DND-41 (cell line): Measurements from ENCODE around the gene MRPL34.

Experiments used
- ATAC-seq: fragments of 200-7000 bp; cut with Tn5 transposase; 3 replicates; pipeline ENCODE4 v1.9.1; 2021; ENCODE audit warnings: low read depth; ENCODE audit not compliant: insufficient read depth
- DNase-seq: peaks from one replicate; pipeline ENCODE4 v3.0.0-alpha.2; 2020
- H2AFZ ChIP-seq: 2 replicates; pipeline ENCODE4 v1.6.0; 2012; ENCODE audit warnings: low read depth, low read length
- H3K27ac ChIP-seq: 2 replicates; pipeline ENCODE4 v1.5.1; 2012; ENCODE audit warnings: low read length, inconsistent platforms
- H3K27me3 ChIP-seq: fragments of 200-600 bp; sonication (generic); 2 replicates; pipeline ENCODE4 v1.6.0; 2012; ENCODE audit warnings: low read length, mild to moderate bottlenecking, inconsistent platforms; ENCODE audit not compliant: insufficient read depth, poor library complexity
- H3K36me3 ChIP-seq: 2 replicates; pipeline ENCODE4 v1.5.1; 2012; ENCODE audit warnings: low read length, inconsistent platforms; ENCODE audit not compliant: insufficient read depth
- H3K4me1 ChIP-seq: 2 replicates; pipeline ENCODE4 v1.5.1; 2012; ENCODE audit warnings: mild to moderate bottlenecking, low read length; ENCODE audit not compliant: insufficient read depth
- H3K4me2 ChIP-seq: 2 replicates; pipeline ENCODE4 v1.6.0; 2012; ENCODE audit warnings: mild to moderate bottlenecking, moderate library complexity, low read length, inconsistent platforms; ENCODE audit not compliant: insufficient read depth
- H3K4me3 ChIP-seq, 2 experiments: fragments of 200-600 bp in 1 of 2; shearing (Covaris generic) in 1 of 2; 2 replicates each; pipeline ENCODE4 v1.5.1; 2012 to 2016; ENCODE audit warnings: inconsistent platforms in 2 of 2, low read length in 2 of 2, mild to moderate bottlenecking in 2 of 2, low read depth in 1 of 2, moderate library complexity in 1 of 2
- H3K79me2 ChIP-seq: 2 replicates; pipeline ENCODE4 v1.6.0; 2012; ENCODE audit warnings: low read length, inconsistent platforms; ENCODE audit not compliant: insufficient read depth
- H3K9ac ChIP-seq: 2 replicates; pipeline ENCODE4 v1.6.0; 2012; ENCODE audit warnings: low read depth, mild to moderate bottlenecking, inconsistent platforms, low read length, moderate library complexity
- H3K9me3 ChIP-seq: 2 replicates; pipeline ENCODE4 v1.5.1; 2012; ENCODE audit warnings: low read length, moderate library complexity, mild to moderate bottlenecking, inconsistent platforms; ENCODE audit not compliant: insufficient read depth, severe bottlenecking
- H4K20me1 ChIP-seq: 2 replicates; pipeline ENCODE4 v1.6.0; 2012; ENCODE audit warnings: low read length; ENCODE audit not compliant: insufficient read depth
- EZH2 ChIP-seq: IDR thresholded peaks from 3 replicates; pipeline ENCODE4 v1.6.1; 2012; ENCODE audit warnings: borderline replicate concordance, low read depth, mild to moderate bottlenecking, moderate library complexity, low read length, inconsistent platforms; ENCODE audit not compliant: severe bottlenecking
- TF ChIP-seq, protein P1 (sequence below): IDR thresholded peaks from 2 replicates; pipeline ENCODE4 v1.5.1; 2012; ENCODE audit warnings: borderline replicate concordance, low read length, moderate library complexity, mild to moderate bottlenecking; ENCODE audit not compliant: poor library complexity, severe bottlenecking; ENCODE audit errors: extremely low read depth

The MRPL34 gene

GRCh38 chr19:17282488-17283125 is 23.1 kb upstream of the MRPL34 start:
- peak; percentile 92 for ATAC-seq
- Histone ChIP-seq H2AFZ (no peak overlapping the region), H3K9me3 (no peaks in the 10 kb centered on the region)

GRCh38 chr19:17283504-17283996 is 22.1 kb upstream of the MRPL34 start:
- Histone ChIP-seq H3K9ac (no peak overlapping the region), H3K27me3 (no peaks in the 10 kb centered on the region), H2AFZ (no peak overlapping the region), H3K27ac (no peak overlapping the region), H3K4me1 (no peaks in the 10 kb centered on the region), H3K4me3 (no peak overlapping the region), H3K79me2 (no peaks in the 10 kb centered on the region), H3K36me3 (peaks cover 5% of the 10 kb centered on the region; the same call in 1 of the 2 replicates), H3K9me3 (no peaks in the 10 kb centered on the region), H3K4me2 (no peak overlapping the region), H4K20me1 (peaks cover 7% of the 10 kb centered on the region; the same call in 1 of the 2 replicates)
- ATAC-seq (no peak), DNase-seq (no peak)
- TF ChIP-seq, protein P1, sequence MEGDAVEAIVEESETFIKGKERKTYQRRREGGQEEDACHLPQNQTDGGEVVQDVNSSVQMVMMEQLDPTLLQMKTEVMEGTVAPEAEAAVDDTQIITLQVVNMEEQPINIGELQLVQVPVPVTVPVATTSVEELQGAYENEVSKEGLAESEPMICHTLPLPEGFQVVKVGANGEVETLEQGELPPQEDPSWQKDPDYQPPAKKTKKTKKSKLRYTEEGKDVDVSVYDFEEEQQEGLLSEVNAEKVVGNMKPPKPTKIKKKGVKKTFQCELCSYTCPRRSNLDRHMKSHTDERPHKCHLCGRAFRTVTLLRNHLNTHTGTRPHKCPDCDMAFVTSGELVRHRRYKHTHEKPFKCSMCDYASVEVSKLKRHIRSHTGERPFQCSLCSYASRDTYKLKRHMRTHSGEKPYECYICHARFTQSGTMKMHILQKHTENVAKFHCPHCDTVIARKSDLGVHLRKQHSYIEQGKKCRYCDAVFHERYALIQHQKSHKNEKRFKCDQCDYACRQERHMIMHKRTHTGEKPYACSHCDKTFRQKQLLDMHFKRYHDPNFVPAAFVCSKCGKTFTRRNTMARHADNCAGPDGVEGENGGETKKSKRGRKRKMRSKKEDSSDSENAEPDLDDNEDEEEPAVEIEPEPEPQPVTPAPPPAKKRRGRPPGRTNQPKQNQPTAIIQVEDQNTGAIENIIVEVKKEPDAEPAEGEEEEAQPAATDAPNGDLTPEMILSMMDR = no peak
- no peak for TF ChIP-seq EZH2

More at GRCh38 chr19:17282488-17283125, 23.1 kb upstream of the MRPL34 start:
- Histone ChIP-seq H3K27ac (no peak overlapping the region), H3K36me3 (peaks cover 8% of the 10 kb centered on the region), H3K27me3 (no peaks in the 10 kb centered on the region), H3K9ac (no peak overlapping the region), H3K4me1 (no peaks in the 10 kb centered on the region), H3K79me2 (no peaks in the 10 kb centered on the region), H3K4me3 (no peak overlapping the region), H4K20me1 (peaks cover 7% of the 10 kb centered on the region; the same call in 1 of the 2 replicates), H3K4me2 (no peak overlapping the region)
- DNase-seq = peak; percentile 66
- TF ChIP-seq, protein P1 = peak; percentile 90
- no peak for TF ChIP-seq EZH2

DNA sequence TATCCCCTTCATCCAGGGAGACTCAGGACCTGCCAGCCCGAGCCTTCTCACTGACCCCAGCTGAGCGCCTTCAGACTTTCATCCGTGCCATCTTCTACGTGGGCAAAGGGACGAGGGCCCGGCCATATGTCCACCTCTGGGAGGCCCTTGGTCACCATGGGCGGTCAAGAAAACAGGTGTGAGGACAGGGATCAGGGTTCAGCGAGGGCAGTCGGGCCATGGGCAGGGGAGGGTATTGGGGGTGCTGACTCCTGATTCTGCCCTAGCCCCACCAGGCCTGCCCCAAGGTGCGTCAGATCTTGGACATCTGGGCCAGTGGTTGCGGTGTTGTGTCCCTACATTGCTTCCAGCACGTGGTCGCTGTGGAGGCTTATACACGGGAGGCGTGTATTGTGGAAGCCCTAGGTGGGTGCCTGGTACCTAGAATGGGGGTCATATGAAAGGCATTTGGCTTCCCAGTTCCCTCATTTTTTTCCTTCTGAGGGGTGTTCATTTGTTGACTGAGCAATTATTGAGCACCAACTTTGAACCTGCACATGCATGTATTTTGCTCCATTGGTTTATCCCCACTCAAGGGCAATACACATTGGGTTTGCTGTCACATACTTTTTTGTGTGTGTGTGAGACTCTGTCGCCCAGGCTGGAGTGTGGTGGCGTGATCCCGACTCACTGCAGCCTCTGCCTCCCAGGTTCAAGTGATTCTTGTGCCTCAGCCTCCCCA is 20.1 kb upstream of the MRPL34 start:
- no peak overlapping the region for H3K27ac ChIP-seq
- H3K4me2 ChIP-seq = no peak overlapping the region
- no peaks in the 10 kb centered on the region for H3K27me3 ChIP-seq
- no peaks in the 10 kb centered on the region for H3K36me3 ChIP-seq
- H3K9ac ChIP-seq = no peak overlapping the region
- H3K79me2 ChIP-seq = no peaks in the 10 kb centered on the region
- DNase-seq = no peak
- peaks cover 3% of the 10 kb centered on the region; the same call in 1 of the 2 replicates for H4K20me1 ChIP-seq
- TF ChIP-seq, protein P1 = no peak
- TF ChIP-seq EZH2 = no peak
- H3K9me3 ChIP-seq = no peaks in the 10 kb centered on the region
- H2AFZ ChIP-seq = no peak overlapping the region
- H3K4me3 ChIP-seq = no peak overlapping the region
- ATAC-seq = no peak
- no peaks in the 10 kb centered on the region for H3K4me1 ChIP-seq
